Activated naive CD8-positive, alpha-beta T cell treated with anti-CD3 and anti-CD28 coated beads, Interleukin-2, amount 50 U/mL, for 24 hours (primary cell): ENCODE results near the gene ARRB1.
"Not testable (repeated sequence)": the region's sequence is repeated elsewhere in the genome, so short reads cannot be mapped to it uniquely, and the experiment has no call there.

Source experiments
- ATAC-seq: fragments of 150-1000 bp; cut with Tn5 transposase; one replicate; pipeline ENCODE4 v1.10.0; 2021
- DNase-seq: peaks from one replicate; pipeline ENCODE4 v3.0.0; 2021
- H3K27ac Mint-ChIP-seq: one replicate; pipeline ENCODE4 v1.8.0; 2021; ENCODE audit warnings: mild to moderate bottlenecking, mixed read lengths
- H3K27me3 Mint-ChIP-seq: one replicate; pipeline ENCODE4 v1.8.0; 2021; ENCODE audit warnings: mixed read lengths
- H3K36me3 Mint-ChIP-seq: one replicate; pipeline ENCODE4 v1.8.0; 2021; ENCODE audit warnings: low read depth, mixed read lengths
- H3K4me1 Mint-ChIP-seq: one replicate; pipeline ENCODE4 v1.8.0; 2021; ENCODE audit warnings: mixed read lengths
- H3K4me3 Mint-ChIP-seq: one replicate; pipeline ENCODE4 v1.8.0; 2021; ENCODE audit warnings: mild to moderate bottlenecking, moderate library complexity, mixed read lengths
- H3K9me3 Mint-ChIP-seq: one replicate; pipeline ENCODE4 v1.8.0; 2021; ENCODE audit warnings: mixed read lengths

The ARRB1 gene

GRCh38 chr11:75380716-75381420 is 29.4 kb upstream of the ARRB1 start:
- DNase-seq (no peak), ATAC-seq (no peak)
- Mint-ChIP-seq H3K4me1 (peaks cover 17% of the 10 kb centered on the region), H3K36me3 (no peaks in the 10 kb centered on the region), H3K27me3 (no peaks in the 10 kb centered on the region), H3K9me3 (no peaks in the 10 kb centered on the region), H3K4me3 (no peak overlapping the region), H3K27ac (no peak overlapping the region)

GRCh38 chr11:75380245-75380644 is 28.8 kb upstream of the ARRB1 start:
- Mint-ChIP-seq H3K9me3 (no peaks in the 10 kb centered on the region), H3K4me3 (no peak overlapping the region), H3K27me3 (no peaks in the 10 kb centered on the region), H3K4me1 (peaks cover 17% of the 10 kb centered on the region), H3K36me3 (no peaks in the 10 kb centered on the region), H3K27ac (no peak overlapping the region)
- DNase-seq (no peak), ATAC-seq (no peak)

- not testable (repeated sequence) for H3K9me3 Mint-ChIP-seq, H3K27me3 Mint-ChIP-seq, ATAC-seq, H3K4me3 Mint-ChIP-seq, H3K27ac Mint-ChIP-seq, H3K4me1 Mint-ChIP-seq, DNase-seq, H3K36me3 Mint-ChIP-seq
Observed at GRCh38 chr11:75378776-75379175, 27.3 kb upstream of the ARRB1 start.

GRCh38 chr11:75376175-75376574 is 24.7 kb upstream of the ARRB1 start:
- Mint-ChIP-seq H3K9me3 (no peaks in the 10 kb centered on the region), H3K27me3 (no peaks in the 10 kb centered on the region), H3K4me1 (no peaks in the 10 kb centered on the region), H3K36me3 (no peaks in the 10 kb centered on the region), H3K27ac (no peak overlapping the region), H3K4me3 (no peak overlapping the region)
- DNase-seq (no peak), ATAC-seq (no peak)

GRCh38 chr11:75375626-75376025 is 24.2 kb upstream of the ARRB1 start:
- Mint-ChIP-seq H3K27ac (no peak overlapping the region), H3K4me3 (no peak overlapping the region), H3K4me1 (no peaks in the 10 kb centered on the region), H3K36me3 (no peaks in the 10 kb centered on the region), H3K27me3 (no peaks in the 10 kb centered on the region), H3K9me3 (no peaks in the 10 kb centered on the region)
- DNase-seq (no peak), ATAC-seq (no peak)

- ATAC-seq (no peak), DNase-seq (no peak)
- Mint-ChIP-seq H3K9me3 (no peaks in the 10 kb centered on the region), H3K36me3 (no peaks in the 10 kb centered on the region), H3K27me3 (no peaks in the 10 kb centered on the region), H3K4me1 (peaks cover 5% of the 10 kb centered on the region), H3K4me3 (no peak overlapping the region), H3K27ac (no peak overlapping the region)
Observed at GRCh38 chr11:75374646-75375045, 23.2 kb upstream of the ARRB1 start.

GRCh38 chr11:75373201-75373600 is 21.7 kb upstream of the ARRB1 start:
- peaks cover 15% of the 10 kb centered on the region for H3K4me1 Mint-ChIP-seq

GRCh38 chr11:75371949-75372876 is 20.8 kb upstream of the ARRB1 start:
- Mint-ChIP-seq H3K4me3 (no peak overlapping the region), H3K27ac (no peak overlapping the region), H3K36me3 (no peaks in the 10 kb centered on the region), H3K4me1 (peaks cover 18% of the 10 kb centered on the region), H3K9me3 (no peaks in the 10 kb centered on the region), H3K27me3 (no peaks in the 10 kb centered on the region)
- no peak for DNase-seq
- ATAC-seq: no peak

More at GRCh38 chr11:75373201-75373600, 21.7 kb upstream of the ARRB1 start:
- Mint-ChIP-seq H3K9me3 (no peaks in the 10 kb centered on the region), H3K36me3 (no peaks in the 10 kb centered on the region), H3K27me3 (no peaks in the 10 kb centered on the region), H3K4me3 (no peak overlapping the region), H3K27ac (no peak overlapping the region)
- ATAC-seq (no peak), DNase-seq (no peak)

- Mint-ChIP-seq H3K36me3 (no peaks in the 10 kb centered on the region), H3K4me1 (peaks cover 18% of the 10 kb centered on the region), H3K27ac (no peak overlapping the region), H3K9me3 (no peaks in the 10 kb centered on the region), H3K4me3 (no peak overlapping the region), H3K27me3 (no peaks in the 10 kb centered on the region)
- DNase-seq: no peak
- peak; percentile 15 for ATAC-seq
Observed at GRCh38 chr11:75369560-75370255, 18.2 kb upstream of the ARRB1 start.

GRCh38 chr11:75366826-75367225 is 15.4 kb upstream of the ARRB1 start:
- not testable (repeated sequence) for H3K4me3 Mint-ChIP-seq, H3K27me3 Mint-ChIP-seq, ATAC-seq, H3K27ac Mint-ChIP-seq, H3K9me3 Mint-ChIP-seq, H3K36me3 Mint-ChIP-seq, DNase-seq
- peaks cover 18% of the 10 kb centered on the region for H3K4me1 Mint-ChIP-seq

- no peak overlapping the region for H3K4me3 Mint-ChIP-seq
Observed at GRCh38 chr11:75365711-75366181, 14.3 kb upstream of the ARRB1 start.

GRCh38 chr11:75362285-75362684 is 10.8 kb upstream of the ARRB1 start:
- ATAC-seq: not testable (repeated sequence)

More at GRCh38 chr11:75365711-75366181, 14.3 kb upstream of the ARRB1 start:
- H3K9me3 Mint-ChIP-seq: no peaks in the 10 kb centered on the region
- no peak overlapping the region for H3K27ac Mint-ChIP-seq
- no peaks in the 10 kb centered on the region for H3K36me3 Mint-ChIP-seq
- peaks cover 18% of the 10 kb centered on the region for H3K4me1 Mint-ChIP-seq
- no peaks in the 10 kb centered on the region for H3K27me3 Mint-ChIP-seq
- no peak for ATAC-seq
- no peak for DNase-seq

GRCh38 chr11:75356613-75357012 is 5.2 kb upstream of the ARRB1 start:
- Mint-ChIP-seq H3K36me3 (no peaks in the 10 kb centered on the region), H3K27ac (no peak overlapping the region), H3K4me3 (no peak overlapping the region)

More at GRCh38 chr11:75362285-75362684, 10.8 kb upstream of the ARRB1 start:
- not testable (repeated sequence) for DNase-seq, H3K36me3 Mint-ChIP-seq, H3K27ac Mint-ChIP-seq, H3K9me3 Mint-ChIP-seq, H3K27me3 Mint-ChIP-seq, H3K4me1 Mint-ChIP-seq, H3K4me3 Mint-ChIP-seq

GRCh38 chr11:75355051-75355450 is 3.6 kb upstream of the ARRB1 start:
- H3K36me3 Mint-ChIP-seq: peaks cover 3% of the 10 kb centered on the region
- no peak for DNase-seq
- H3K9me3 Mint-ChIP-seq: no peaks in the 10 kb centered on the region
- no peak for ATAC-seq
- no peak overlapping the region for H3K27ac Mint-ChIP-seq
- no peak overlapping the region for H3K4me3 Mint-ChIP-seq
- H3K4me1 Mint-ChIP-seq: peaks cover 28% of the 10 kb centered on the region
- peaks cover 7% of the 10 kb centered on the region for H3K27me3 Mint-ChIP-seq

More at GRCh38 chr11:75356613-75357012, 5.2 kb upstream of the ARRB1 start:
- Mint-ChIP-seq H3K27me3 (peaks cover 3% of the 10 kb centered on the region), H3K9me3 (no peaks in the 10 kb centered on the region), H3K4me1 (peaks cover 18% of the 10 kb centered on the region)
- DNase-seq (no peak), ATAC-seq (no peak)
